Upper lobe of left lung (tissue), 6 donors: ENCODE data around the gene GPC1. TPM values are rescaled to one million over a fixed set of nuclear protein-coding genes. Genes with fewer than 3 reads are reported as not detected.

Source experiments
- ATAC-seq, 2 donors: fragments of 200-7000 bp; cut with Tn5 transposase; one replicate each; pipeline ENCODE4 v1.9.1; 2022; ENCODE audit warnings: mild to moderate bottlenecking in 2 of 2, moderate library complexity in 2 of 2; ENCODE audit not compliant: low FRiP score in 2 of 2
- DNase-seq, 2 donors: peaks; one replicate each; pipeline ENCODE4 v3.0.0-alpha.2; 2019 to 2020
- H3K27ac ChIP-seq, 4 donors: fragments of 200-600 bp; sonication (generic); one replicate each; pipeline ENCODE4 v1.5.1; 2016 to 2019
- H3K27me3 ChIP-seq, 4 donors: fragments of 200-600 bp; sonication (generic); one replicate each; pipeline ENCODE4 v1.5.1; 2017 to 2019
- H3K36me3 ChIP-seq, 4 donors: fragments of 200-600 bp; sonication (generic); one replicate each; pipeline ENCODE4 v1.5.1; 2016 to 2019
- H3K4me1 ChIP-seq, 4 donors: fragments of 200-600 bp; sonication (generic); one replicate each; pipeline ENCODE4 v1.5.1; 2018 to 2019
- H3K4me3 ChIP-seq, 4 donors: fragments of 200-600 bp; sonication (generic); one replicate each; pipeline ENCODE4 v1.5.1; 2017 to 2019; ENCODE audit warnings: mild to moderate bottlenecking in 2 of 4, moderate library complexity in 1 of 4
- H3K9me3 ChIP-seq, 4 donors: fragments of 200-600 bp; sonication (generic); one replicate each; pipeline ENCODE4 v1.5.1; 2018 to 2019
- CTCF ChIP-seq, 6 experiments: fragments of 450-650 bp in 4 of 6; fragments of 200-600 bp in 2 of 6; sonication (generic) in 2 of 6; IDR thresholded peaks; one replicate each; pipeline ENCODE4 v1.5.1; 2016 to 2019; ENCODE audit warnings: antibody characterized with exemption in 6 of 6
- EP300 ChIP-seq, 4 donors: sonication (generic); formaldehyde crosslinking; IDR thresholded peaks; one replicate each; pipeline ENCODE4 v1.5.1; 2017; ENCODE audit warnings: antibody characterized with exemption in 4 of 4, control low read depth in 2 of 4
- POLR2A ChIP-seq, 4 donors: fragments of 450-650 bp; IDR thresholded peaks; one replicate each; pipeline ENCODE4 v1.5.1; 2016 to 2017; ENCODE audit warnings: antibody characterized with exemption in 4 of 4, mild to moderate bottlenecking in 2 of 4
- POLR2AphosphoS5 ChIP-seq, 2 donors: sonication (generic); formaldehyde crosslinking; IDR thresholded peaks; one replicate each; pipeline ENCODE4 v1.5.1; 2017; ENCODE audit warnings: antibody characterized with exemption in 2 of 2
- WGBS, 2 donors: methylation state at CpG; one replicate each; pipeline ENCODE4 v1.1.5; 2017 to 2018; 5-methylcytosine and 5-hydroxymethylcytosine counted together
- total RNA-seq, 6 donors: library from RNA; depleted of rRNA in 4 of 6; stranded (reverse); fragments of >200 nt in 4 of 6; gene quantifications; one replicate each; pipeline versions ENCODE4 v1.1.0 to v1.2.1, GENCODE V29; 2016 to 2021
- donor health status: DM: no; HTN: no; CAD: no; lungs with moderate emphysema.
- donor health status: DM: no; HTN: yes; CAD: no; lungs with severe emphysema.

The GPC1 gene
- total RNA-seq, 6 donors from 2014 or later = 16.8 to 45.5 (median 33.2) TPM

- Histone ChIP-seq H3K4me3 (no peak overlapping the region), H3K27me3 (no peaks in the 10 kb centered on the region), H3K27ac (no peak overlapping the region), H3K4me1 (no peaks in the 10 kb centered on the region), H3K36me3 (peaks cover 0 to 25% (median 10%) of the 10 kb centered on the region in 4 donors), H3K9me3 (no peaks in the 10 kb centered on the region)
- peak; percentile 18 to 79 for DNase-seq
- TF ChIP-seq CTCF (IDR thresholded peaks at IDR 0.05) (no peak), EP300 (IDR thresholded peaks at IDR 0.05) (no peak), POLR2A (IDR thresholded peaks at IDR 0.05) (no peak), POLR2AphosphoS5 (IDR thresholded peaks at IDR 0.05) (no peak)
- WGBS, 2 donors = 71 to 74% methylated on average over 5 to 26 of the region's 28 CpGs
- ATAC-seq = no peak
Observed at GRCh38 chr2:240465765-240466578, 30.5 kb downstream of the GPC1 start.

DNA sequence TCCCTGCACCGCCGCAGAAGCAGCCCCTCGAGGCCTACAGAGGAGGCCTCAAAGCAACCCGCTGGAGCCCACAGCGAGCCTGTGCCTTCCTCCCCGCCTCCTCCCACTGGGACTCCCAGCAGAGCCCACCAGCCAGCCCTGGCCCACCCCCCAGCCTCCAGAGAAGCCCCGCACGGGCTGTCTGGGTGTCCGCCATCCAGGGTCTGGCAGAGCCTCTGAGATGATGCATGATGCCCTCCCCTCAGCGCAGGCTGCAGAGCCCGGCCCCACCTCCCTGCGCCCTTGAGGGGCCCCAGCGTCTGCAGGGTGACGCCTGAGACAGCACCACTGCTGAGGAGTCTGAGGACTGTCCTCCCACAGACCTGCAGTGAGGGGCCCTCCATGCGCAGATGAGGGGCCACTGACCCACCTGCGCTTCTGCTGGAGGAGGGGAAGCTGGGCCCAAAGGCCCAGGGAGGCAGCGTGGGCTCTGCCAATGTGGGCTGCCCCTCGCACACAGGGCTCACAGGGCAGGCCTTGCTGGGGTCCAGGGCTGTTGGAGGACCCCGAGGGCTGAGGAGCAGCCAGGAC lies 31.2 kb downstream of the GPC1 start:
- H3K4me1 ChIP-seq = no peaks in the 10 kb centered on the region
- peaks cover 0 to 25% (median 10%) of the 10 kb centered on the region in 4 donors for H3K36me3 ChIP-seq
- ATAC-seq (no peak), DNase-seq (peak in 1 of 2 donors; percentile 78)
- H3K27ac ChIP-seq = no peak overlapping the region
- H3K4me3 ChIP-seq = no peak overlapping the region
- no peaks in the 10 kb centered on the region for H3K27me3 ChIP-seq
- 82 to 92% methylated on average over 5 to 17 of the region's 19 CpGs for WGBS, 2 donors
- no peak for TF ChIP-seq POLR2AphosphoS5 (IDR thresholded peaks at IDR 0.05)
- no peak for TF ChIP-seq EP300 (IDR thresholded peaks at IDR 0.05)
- TF ChIP-seq POLR2A (IDR thresholded peaks at IDR 0.05) = no peak
- no peak for TF ChIP-seq CTCF (IDR thresholded peaks at IDR 0.05)
- H3K9me3 ChIP-seq = no peaks in the 10 kb centered on the region

DNA sequence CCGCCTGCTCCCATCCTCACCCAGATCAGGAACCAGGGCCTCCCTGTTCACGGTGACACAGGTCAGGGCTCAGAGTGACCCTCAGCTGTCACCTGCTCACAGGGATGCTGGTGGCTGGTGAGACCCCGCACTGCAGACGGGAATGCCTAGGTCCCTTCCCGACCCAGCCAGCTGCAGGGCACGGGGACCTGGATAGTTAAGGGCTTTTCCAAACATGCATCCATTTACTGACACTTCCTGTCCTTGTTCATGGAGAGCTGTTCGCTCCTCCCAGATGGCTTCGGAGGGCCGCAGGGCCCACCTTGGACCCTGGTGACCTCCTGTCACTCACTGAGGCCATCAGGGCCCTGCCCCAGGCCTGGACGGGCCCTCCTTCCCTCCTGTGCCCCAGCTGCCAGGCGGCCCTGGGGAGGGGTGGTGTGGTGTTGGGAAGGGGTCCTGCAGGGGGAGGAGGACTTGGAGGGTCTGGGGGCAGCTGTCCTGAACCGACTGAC lies 31.7 kb downstream of the GPC1 start:
- Histone ChIP-seq H3K9me3 (no peaks in the 10 kb centered on the region), H3K36me3 (peaks cover 0 to 24% (median 8%) of the 10 kb centered on the region in 4 donors), H3K4me3 (no peak overlapping the region), H3K4me1 (no peaks in the 10 kb centered on the region), H3K27ac (no peak overlapping the region), H3K27me3 (no peaks in the 10 kb centered on the region)
- TF ChIP-seq CTCF (IDR thresholded peaks at IDR 0.05) (no peak), POLR2AphosphoS5 (IDR thresholded peaks at IDR 0.05) (no peak), POLR2A (IDR thresholded peaks at IDR 0.05) (no peak), EP300 (IDR thresholded peaks at IDR 0.05) (no peak)
- DNase-seq (peak in 1 of 2 donors; percentile 59), ATAC-seq (no peak)
- WGBS, 2 donors = 80 to 86% methylated on average over 6 to 11 of the region's 12 CpGs

GRCh38 chr2:240467659-240468302 lies 32.3 kb downstream of the GPC1 start:
- Histone ChIP-seq H3K4me1 (no peaks in the 10 kb centered on the region), H3K4me3 (no peak overlapping the region), H3K36me3 (peaks cover 0 to 18% (median 6%) of the 10 kb centered on the region in 4 donors), H3K27me3 (no peaks in the 10 kb centered on the region), H3K9me3 (no peaks in the 10 kb centered on the region), H3K27ac (no peak overlapping the region)
- DNase-seq (no peak), ATAC-seq (no peak)
- 85 to 93% methylated on average over 19 to 21 of the region's 22 CpGs for WGBS, 2 donors
- TF ChIP-seq EP300 (IDR thresholded peaks at IDR 0.05) (no peak), CTCF (IDR thresholded peaks at IDR 0.05) (no peak), POLR2AphosphoS5 (IDR thresholded peaks at IDR 0.05) (no peak), POLR2A (IDR thresholded peaks at IDR 0.05) (no peak)
